ENCODE data around the gene MAP3K4.

Gene MAP3K4

GRCh38 chr6:161130541-161130940 lies 139.0 kb downstream of the MAP3K4 start:
- no peak for DNase-seq

GRCh38 chr6:161130967-161131766 lies 139.6 kb downstream of the MAP3K4 start:
- DNase-seq: no peak

GRCh38 chr6:161132384-161132783 lies 140.8 kb downstream of the MAP3K4 start:
- DNase-seq: no peak

- no peak for DNase-seq
These were observed 142.4 kb downstream of the MAP3K4 start for GRCh38 chr6:161133963-161134362.

- no peak for DNase-seq
These were observed 143.2 kb downstream of the MAP3K4 start for GRCh38 chr6:161134550-161135298.

- DNase-seq: no peak
These were observed 144.4 kb downstream of the MAP3K4 start for GRCh38 chr6:161135695-161136591.

- DNase-seq: no peak
These were observed 145.1 kb downstream of the MAP3K4 start for GRCh38 chr6:161136655-161137054.

- no peak for DNase-seq
These were observed 145.8 kb downstream of the MAP3K4 start for GRCh38 chr6:161137320-161137719.

GRCh38 chr6:161137839-161138542 lies 146.4 kb downstream of the MAP3K4 start:
- no peak for DNase-seq

GRCh38 chr6:161138543-161139303 lies 147.2 kb downstream of the MAP3K4 start:
- DNase-seq: no peak

GRCh38 chr6:161139304-161139765 lies 147.8 kb downstream of the MAP3K4 start:
- DNase-seq: no peak

- DNase-seq: peak; percentile 16
These were observed 148.4 kb downstream of the MAP3K4 start for GRCh38 chr6:161139766-161140553.

- no peak for DNase-seq
These were observed 148.9 kb downstream of the MAP3K4 start for GRCh38 chr6:161140554-161140875.

GRCh38 chr6:161141173-161141572 lies 149.6 kb downstream of the MAP3K4 start:
- peak; percentile 20 for DNase-seq

- no peak for DNase-seq
These were observed 151.4 kb downstream of the MAP3K4 start for GRCh38 chr6:161142957-161143296.

- DNase-seq: no peak
These were observed 152.3 kb downstream of the MAP3K4 start for GRCh38 chr6:161143663-161144430.

GRCh38 chr6:161150136-161150535 lies 158.6 kb downstream of the MAP3K4 start:
- DNase-seq: no peak

- no peak for DNase-seq
These were observed 159.0 kb downstream of the MAP3K4 start for GRCh38 chr6:161150566-161150965.

- no peak for DNase-seq
These were observed 159.6 kb downstream of the MAP3K4 start for GRCh38 chr6:161151059-161151645.
